ENCODE results near the gene TROAP.
"Not testable (repeated sequence)": the region's sequence is repeated elsewhere in the genome, so short reads cannot be mapped to it uniquely, and the experiment has no call there.

TROAP gene

GRCh38 chr12:49369411-49370145, 46.5 kb downstream of the TROAP start:
- DNase-seq, result no peak

- no peak for DNase-seq
Measured at GRCh38 chr12:49370539-49370938, 47.5 kb downstream of the TROAP start.

- DNase-seq, result no peak
Measured at GRCh38 chr12:49375406-49375805, 52.4 kb downstream of the TROAP start.

- DNase-seq, result no peak
Measured at GRCh38 chr12:49377386-49377785, 54.3 kb downstream of the TROAP start.

- not testable (repeated sequence) for DNase-seq
Measured at GRCh38 chr12:49380184-49380583, 57.1 kb downstream of the TROAP start.

Data from activated T-cell treated with anti-CD3 and anti-CD28 coated beads, Interleukin-2, amount 50 U/mL, for 1 hour (primary cell).